SK-N-SH (cell line): Measurements from ENCODE around the gene CR1L. TPM values are rescaled to one million over a fixed set of nuclear protein-coding genes. Genes with fewer than 3 reads are reported as not detected.
A peak's percentile ranks its signal among the peaks of the same experiment; 100 is the strongest.

Experiments
- CTCF ChIA-PET: fragments of 300-600, 350-600 bp; formaldehyde crosslinking; extraction: SDS; loops from one replicate; lab custom pipeline; 2021; lab: Yijun Ruan, JAX
- POLR2A ChIA-PET: fragments of 350-600 bp; sonication (Branson Sonifier 250); formaldehyde crosslinking; extraction: SDS; loops from one replicate; lab custom pipeline; 2020; ENCODE audit warnings: antibody characterized with exemption, inconsistent platforms; lab: Yijun Ruan, JAX
- DNase-seq: peaks from one replicate; pipeline ENCODE4 v3.0.0; 2012
- H2AFZ ChIP-seq: fragments of 200-600 bp; sonication (generic); 2 replicates; pipeline ENCODE4 v1.8.1; 2016; ENCODE audit warnings: antibody characterized with exemption, mild to moderate bottlenecking, low read depth
- H3F3A ChIP-seq: fragments of 200-600 bp; sonication (generic); replicated peaks from 2 replicates; pipeline ENCODE3; 2016; ENCODE audit warnings: antibody characterized with exemption, mild to moderate bottlenecking; ENCODE audit not compliant: insufficient read depth
- H3K27ac ChIP-seq, 2 experiments: fragments of 200-500 bp in 1 of 2; fragments of 200-600 bp in 1 of 2; sonication (Bioruptor generic) in 1 of 2; sonication (generic), shearing (Covaris generic) in 1 of 2; 2 replicates each; pipeline versions ENCODE4 v1.5.1 to v1.6.1; 2014 to 2016; ENCODE audit warnings: low read depth in 2 of 2, inconsistent platforms in 1 of 2, low read length in 1 of 2, mild to moderate bottlenecking in 1 of 2, mixed read lengths in 1 of 2
- H3K27me3 ChIP-seq: fragments of 200-600 bp; sonication (generic), shearing (Covaris generic); 2 replicates; pipeline ENCODE4 v1.6.1; 2016; ENCODE audit warnings: mixed run types; ENCODE audit not compliant: insufficient read depth
- H3K36me3 ChIP-seq, 2 experiments: fragments of 200-500 bp in 1 of 2; fragments of 200-600 bp in 1 of 2; sonication (Bioruptor generic) in 1 of 2; sonication (generic) in 1 of 2; replicated peaks in 1 of 2; 2 replicates each; pipeline versions ENCODE3 to v1.5.1; 2014 to 2016; ENCODE audit warnings: low read length in 1 of 2, mild to moderate bottlenecking in 1 of 2; ENCODE audit not compliant: insufficient read depth in 2 of 2, control insufficient read depth in 1 of 2
- H3K4me1 ChIP-seq, 2 experiments: fragments of 200-500 bp in 1 of 2; fragments of 200-600 bp in 1 of 2; sonication (Bioruptor generic) in 1 of 2; sonication (generic), shearing (Covaris generic) in 1 of 2; 2 replicates each; pipeline versions ENCODE4 v1.5.1 to v1.6.1; 2014 to 2016; ENCODE audit warnings: low read depth in 1 of 2, low read length in 1 of 2, mixed run types in 1 of 2; ENCODE audit not compliant: insufficient read depth in 2 of 2, control insufficient read depth in 1 of 2
- H3K4me2 ChIP-seq: fragments of 200-600 bp; sonication (generic), shearing (Covaris generic); 2 replicates; pipeline ENCODE4 v1.6.1; 2017; ENCODE audit warnings: mixed run types
- H3K4me3 ChIP-seq, 2 experiments: fragments of 200-500 bp in 1 of 2; fragments of 200-600 bp in 1 of 2; sonication (Bioruptor generic) in 1 of 2; sonication (generic), shearing (Covaris generic) in 1 of 2; 2 replicates each; pipeline versions ENCODE4 v1.5.1 to v1.8.1; 2014 to 2016; ENCODE audit warnings: low read depth in 2 of 2, inconsistent platforms in 1 of 2, low read length in 1 of 2, mild to moderate bottlenecking in 1 of 2, mixed read lengths in 1 of 2, moderate library complexity in 1 of 2
- H3K79me2 ChIP-seq: fragments of 200-600 bp; sonication (generic); 2 replicates; pipeline ENCODE4 v1.8.1; 2017; ENCODE audit warnings: mild to moderate bottlenecking; ENCODE audit not compliant: insufficient read depth
- H3K9ac ChIP-seq: fragments of 200-600 bp; sonication (generic); 2 replicates; pipeline ENCODE4 v1.6.1; 2017; ENCODE audit warnings: mixed run types
- H3K9me2 ChIP-seq: fragments of 200-600 bp; sonication (generic); 2 replicates; pipeline ENCODE4 v1.6.1; 2017; ENCODE audit warnings: mixed run types
- H3K9me3 ChIP-seq: fragments of 200-600 bp; sonication (generic); 2 replicates; pipeline ENCODE4 v1.6.1; 2017; ENCODE audit warnings: mixed run types, mild to moderate bottlenecking, moderate library complexity
- H4K20me1 ChIP-seq: fragments of 200-600 bp; sonication (generic); 2 replicates; pipeline ENCODE4 v1.6.1; 2017; ENCODE audit warnings: mild to moderate bottlenecking, mixed run types; ENCODE audit not compliant: insufficient read depth
- ELF1 ChIP-seq: IDR thresholded peaks from 2 replicates; pipeline ENCODE4 v1.4.0; 2012
- FOSL2 ChIP-seq: IDR thresholded peaks from 2 replicates; pipeline ENCODE4 v1.4.0; 2012; ENCODE audit warnings: low read depth, mild to moderate bottlenecking, moderate library complexity, borderline replicate concordance
- JUND ChIP-seq: IDR thresholded peaks from 2 replicates; pipeline ENCODE4 v1.4.0; 2012
- RAD21 ChIP-seq: IDR thresholded peaks from 2 replicates; pipeline ENCODE4 v1.6.1; 2012; ENCODE audit warnings: mild to moderate bottlenecking, low read length
- RXRA ChIP-seq: IDR thresholded peaks from 2 replicates; pipeline ENCODE4 v1.4.0; 2012; ENCODE audit warnings: low read depth, mild to moderate bottlenecking, borderline replicate concordance
- SIN3A ChIP-seq: IDR thresholded peaks from 2 replicates; pipeline ENCODE4 v1.6.1; 2012; ENCODE audit warnings: low read depth, mild to moderate bottlenecking, low read length, moderate library complexity, borderline replicate concordance
- TCF12 ChIP-seq: IDR thresholded peaks from 2 replicates; pipeline ENCODE4 v1.4.0; 2012
- TEAD4 ChIP-seq: IDR thresholded peaks from 2 replicates; pipeline ENCODE4 v1.4.0; 2012; ENCODE audit warnings: mild to moderate bottlenecking, borderline replicate concordance; ENCODE audit not compliant: insufficient read depth
- whole genome bisulfite sequencing: methylation state at CpG from one replicate; pipeline ENCODE4 v1.1.6; 2017; ENCODE audit warnings: low lambda C conversion rate; 5-methylcytosine and 5-hydroxymethylcytosine counted together
- polyA plus RNA-seq, 3 experiments: library from polyadenylated mRNA; depleted of rRNA; stranded (reverse); fragments of >200 nt; gene quantifications; 2 replicates each; pipeline ENCODE4 v1.2.3, GENCODE V29; 2012
- TF ChIP-seq, protein P1 (sequence below): IDR thresholded peaks from 2 replicates; pipeline ENCODE4; 2012
- TF ChIP-seq, protein P2 (sequence below): IDR thresholded peaks from 2 replicates; pipeline ENCODE4 v1.4.0; 2012; ENCODE audit warnings: low read depth

The CR1L gene
- polyA plus RNA-seq, 1 of the 3 experiments (the other 2 are of a cell fraction) = not detected

DNA sequence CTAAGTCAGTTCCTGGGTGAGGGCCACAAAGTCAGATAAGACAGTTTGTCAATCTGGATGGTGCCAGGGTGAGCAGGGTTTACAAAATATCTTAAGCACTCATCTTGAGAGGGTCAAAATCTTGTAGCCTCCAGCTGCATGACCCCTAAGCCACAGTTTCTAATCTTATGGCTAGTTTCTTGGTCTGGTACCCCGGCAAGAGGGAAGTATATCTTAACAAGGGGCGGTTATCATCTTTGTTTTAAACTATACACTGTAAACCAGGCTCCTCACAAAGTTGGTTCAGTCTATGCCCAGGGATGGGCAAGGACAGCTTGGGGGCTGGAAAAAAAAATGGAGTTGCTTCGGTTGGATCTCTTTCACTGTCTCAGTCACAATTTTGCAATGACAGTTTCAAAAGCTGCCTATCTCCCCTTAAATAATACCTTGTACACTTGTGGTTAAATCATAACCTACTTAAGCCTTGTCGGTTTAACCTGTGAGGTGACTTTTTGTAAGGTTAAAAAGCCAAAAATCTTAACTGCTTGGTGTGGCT is 99.1 kb downstream of the CR1L start:
- whole genome bisulfite sequencing = 81% methylated on average over 4 of the region's 4 CpGs
- TF ChIP-seq, protein P1, sequence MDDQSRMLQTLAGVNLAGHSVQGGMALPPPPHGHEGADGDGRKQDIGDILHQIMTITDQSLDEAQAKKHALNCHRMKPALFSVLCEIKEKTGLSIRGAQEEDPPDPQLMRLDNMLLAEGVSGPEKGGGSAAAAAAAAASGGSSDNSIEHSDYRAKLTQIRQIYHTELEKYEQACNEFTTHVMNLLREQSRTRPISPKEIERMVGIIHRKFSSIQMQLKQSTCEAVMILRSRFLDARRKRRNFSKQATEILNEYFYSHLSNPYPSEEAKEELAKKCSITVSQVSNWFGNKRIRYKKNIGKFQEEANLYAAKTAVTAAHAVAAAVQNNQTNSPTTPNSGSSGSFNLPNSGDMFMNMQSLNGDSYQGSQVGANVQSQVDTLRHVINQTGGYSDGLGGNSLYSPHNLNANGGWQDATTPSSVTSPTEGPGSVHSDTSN = no peak
- TF ChIP-seq RXRA (no peak), ELF1 (no peak), TEAD4 (no peak), FOSL2 (no peak)
- Histone ChIP-seq H3K4me2 (no peak overlapping the region), H3K27ac (no peak overlapping the region), H2AFZ (no peak overlapping the region), H3F3A (no peaks in the 10 kb centered on the region), H3K36me3 (no peaks in the 10 kb centered on the region), H3K9me2 (no peaks in the 10 kb centered on the region), H3K9me3 (no peaks in the 10 kb centered on the region), H4K20me1 (no peaks in the 10 kb centered on the region), H3K4me3 (no peak overlapping the region), H3K27me3 (no peaks in the 10 kb centered on the region), H3K79me2 (no peaks in the 10 kb centered on the region), H3K9ac (no peak overlapping the region), H3K4me1 (no peaks in the 10 kb centered on the region; a peak in 1 of 4 replicates)
- CTCF ChIA-PET = no interaction called here
- DNase-seq = no peak
- POLR2A ChIA-PET = no interaction called here

- DNase-seq = no peak
Measured at GRCh38 chr1:207745285-207745684, 100.4 kb downstream of the CR1L start.

More at GRCh38 chr1:207745285-207745684, 100.4 kb downstream of the CR1L start:
- Histone ChIP-seq H3K27ac (no peak overlapping the region), H3K4me1 (no peaks in the 10 kb centered on the region; a peak in 1 of 4 replicates), H2AFZ (no peak overlapping the region), H3K4me3 (no peak overlapping the region), H3K9ac (no peak overlapping the region), H3K79me2 (no peaks in the 10 kb centered on the region), H3K4me2 (no peak overlapping the region), H3K27me3 (no peaks in the 10 kb centered on the region), H3K9me3 (no peaks in the 10 kb centered on the region), H4K20me1 (no peaks in the 10 kb centered on the region), H3K9me2 (no peaks in the 10 kb centered on the region), H3K36me3 (no peaks in the 10 kb centered on the region), H3F3A (no peaks in the 10 kb centered on the region)
- 47% methylated on average over 1 of the region's 1 CpG for WGBS
- ChIA-PET POLR2A (no interaction called here), CTCF (no interaction called here)
- TF ChIP-seq SIN3A (no peak), RAD21 (no peak), JUND (peak; percentile 36; the same call in 1 of the 2 replicates), TCF12 (no peak)
- TF ChIP-seq, protein P1 = peak; percentile 53; the same call in 1 of the 2 replicates
- TF ChIP-seq, protein P2, sequence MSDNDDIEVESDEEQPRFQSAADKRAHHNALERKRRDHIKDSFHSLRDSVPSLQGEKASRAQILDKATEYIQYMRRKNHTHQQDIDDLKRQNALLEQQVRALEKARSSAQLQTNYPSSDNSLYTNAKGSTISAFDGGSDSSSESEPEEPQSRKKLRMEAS = no peak
